ENCODE results near the gene WNT7A. TPM values are rescaled to one million over a fixed set of nuclear protein-coding genes. Genes with fewer than 3 reads are reported as not detected.

The WNT7A gene
- total RNA-seq, 1 donor from 2014 or later = not detected

GRCh38 chr3:13892304-13892703 lies 12.4 kb upstream of the WNT7A start:
- Histone ChIP-seq H3K36me3 (no peaks in the 10 kb centered on the region), H3K4me3 (no peak overlapping the region), H3K4me1 (peaks cover 5% of the 10 kb centered on the region in 2 donors), H3K9me3 (no peaks in the 10 kb centered on the region), H3K27me3 (no peaks in the 10 kb centered on the region), H3K27ac (no peak overlapping the region)
- DNase-seq (ENCODE audit: low spot score in 2 of 2) = no peak
- no peak for TF ChIP-seq CTCF (IDR thresholded peaks at IDR 0.05)
- intact Hi-C loops (cut with DNase I) = loop anchor here (5.0 to 10.0 kb wide), 3 partner anchors 565 to 1408 kb away; partner anchors contain the start of gene TSEN2

- DNase-seq (ENCODE audit: low spot score in 2 of 2) = no peak
- Histone ChIP-seq H3K4me1 (peaks cover 5% of the 10 kb centered on the region in 2 donors), H3K27me3 (no peaks in the 10 kb centered on the region), H3K36me3 (no peaks in the 10 kb centered on the region), H3K27ac (no peak overlapping the region), H3K4me3 (no peak overlapping the region), H3K9me3 (no peaks in the 10 kb centered on the region)
- intact Hi-C loops (cut with DNase I) = loop anchor here (5.0 to 10.0 kb wide), 3 partner anchors 566 to 1407 kb away; partner anchors contain the start of gene TSEN2
- no peak for TF ChIP-seq CTCF (IDR thresholded peaks at IDR 0.05)
These were observed 11.7 kb upstream of the WNT7A start for GRCh38 chr3:13891492-13892073.

- H3K4me1 ChIP-seq = peaks cover under 1 to 2% of the 10 kb centered on the region in 2 donors
- intact Hi-C loops (cut with DNase I) = loop anchor here (5.0 to 10.0 kb wide), 3 partner anchors 566 to 1406 kb away; partner anchors contain the start of gene TSEN2
- no peaks in the 10 kb centered on the region for H3K27me3 ChIP-seq
- no peaks in the 10 kb centered on the region for H3K9me3 ChIP-seq
- no peak for DNase-seq (ENCODE audit: low spot score in 2 of 2)
- no peak overlapping the region for H3K4me3 ChIP-seq
- no peak overlapping the region for H3K27ac ChIP-seq
- no peaks in the 10 kb centered on the region for H3K36me3 ChIP-seq
- no peak for TF ChIP-seq CTCF (IDR thresholded peaks at IDR 0.05)
These were observed 11.1 kb upstream of the WNT7A start for GRCh38 chr3:13891017-13891392.

- no peaks in the 10 kb centered on the region for H3K36me3 ChIP-seq
- no peaks in the 10 kb centered on the region for H3K4me1 ChIP-seq
- no peak for TF ChIP-seq CTCF (IDR thresholded peaks at IDR 0.05)
- H3K9me3 ChIP-seq = no peaks in the 10 kb centered on the region
- H3K27ac ChIP-seq = no peak overlapping the region
- intact Hi-C loops (cut with DNase I) = loop anchor here (5.0 to 10.0 kb wide), 3 partner anchors 567 to 1406 kb away; partner anchors contain the start of gene TSEN2
- no peak overlapping the region for H3K4me3 ChIP-seq
- no peak for DNase-seq (ENCODE audit: low spot score in 2 of 2)
- H3K27me3 ChIP-seq = no peaks in the 10 kb centered on the region
These were observed 10.6 kb upstream of the WNT7A start for GRCh38 chr3:13890377-13891016.

- Histone ChIP-seq H3K4me1 (no peaks in the 10 kb centered on the region), H3K27ac (no peak overlapping the region), H3K27me3 (no peaks in the 10 kb centered on the region), H3K4me3 (no peak overlapping the region), H3K9me3 (no peaks in the 10 kb centered on the region), H3K36me3 (no peaks in the 10 kb centered on the region)
- no peak for TF ChIP-seq CTCF (IDR thresholded peaks at IDR 0.05)
- intact Hi-C loops (cut with DNase I) = no loop called here
- DNase-seq (ENCODE audit: low spot score in 2 of 2) = no peak
These were observed 8.7 kb upstream of the WNT7A start for GRCh38 chr3:13888576-13888975.
